Lower leg skin (tissue), 3 donors: ENCODE data around the gene GOLGA3.

Experiments used
- POLR2A ChIP-seq, 2 donors: fragments of 450-650 bp; IDR thresholded peaks; one replicate each; pipeline ENCODE4 v1.6.1; 2016 to 2017; ENCODE audit warnings: antibody characterized with exemption in 2 of 2, mild to moderate bottlenecking in 1 of 2, moderate library complexity in 1 of 2
- TF ChIP-seq, protein P1 (sequence below), 3 donors: fragments of 450-650 bp; IDR thresholded peaks; one replicate each; pipeline ENCODE4 v1.5.1; 2016; ENCODE audit warnings: antibody characterized with exemption in 3 of 3, mild to moderate bottlenecking in 3 of 3, moderate library complexity in 2 of 3

DNA sequence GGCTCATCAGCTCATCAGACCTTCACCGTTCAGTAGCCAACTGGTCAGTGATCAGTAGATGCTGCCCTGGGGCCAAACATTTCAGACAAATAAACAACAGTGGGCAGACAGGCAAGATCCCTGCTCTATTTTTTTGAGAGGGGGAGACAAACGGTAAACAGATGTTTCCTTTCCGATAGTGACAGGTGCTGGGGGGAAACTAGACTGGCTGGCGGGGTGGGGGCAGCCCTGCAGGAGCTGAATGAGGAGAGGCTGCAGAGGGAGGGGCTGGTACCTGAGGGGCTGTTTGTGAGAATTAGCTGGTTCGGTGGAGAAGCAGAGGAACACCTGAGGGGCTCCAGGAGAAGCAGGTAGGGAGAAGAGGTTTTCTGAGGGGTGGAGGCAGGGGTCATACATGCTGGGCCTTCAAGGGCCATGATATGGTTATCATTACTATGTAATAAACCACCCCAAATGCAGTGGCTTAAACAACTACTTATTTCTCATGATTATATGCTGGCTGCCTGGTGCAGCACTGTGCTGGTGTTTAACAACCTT, 8.2 kb upstream of the GOLGA3 start:
- TF ChIP-seq, protein P1, sequence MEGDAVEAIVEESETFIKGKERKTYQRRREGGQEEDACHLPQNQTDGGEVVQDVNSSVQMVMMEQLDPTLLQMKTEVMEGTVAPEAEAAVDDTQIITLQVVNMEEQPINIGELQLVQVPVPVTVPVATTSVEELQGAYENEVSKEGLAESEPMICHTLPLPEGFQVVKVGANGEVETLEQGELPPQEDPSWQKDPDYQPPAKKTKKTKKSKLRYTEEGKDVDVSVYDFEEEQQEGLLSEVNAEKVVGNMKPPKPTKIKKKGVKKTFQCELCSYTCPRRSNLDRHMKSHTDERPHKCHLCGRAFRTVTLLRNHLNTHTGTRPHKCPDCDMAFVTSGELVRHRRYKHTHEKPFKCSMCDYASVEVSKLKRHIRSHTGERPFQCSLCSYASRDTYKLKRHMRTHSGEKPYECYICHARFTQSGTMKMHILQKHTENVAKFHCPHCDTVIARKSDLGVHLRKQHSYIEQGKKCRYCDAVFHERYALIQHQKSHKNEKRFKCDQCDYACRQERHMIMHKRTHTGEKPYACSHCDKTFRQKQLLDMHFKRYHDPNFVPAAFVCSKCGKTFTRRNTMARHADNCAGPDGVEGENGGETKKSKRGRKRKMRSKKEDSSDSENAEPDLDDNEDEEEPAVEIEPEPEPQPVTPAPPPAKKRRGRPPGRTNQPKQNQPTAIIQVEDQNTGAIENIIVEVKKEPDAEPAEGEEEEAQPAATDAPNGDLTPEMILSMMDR (IDR thresholded peaks at IDR 0.05) = no peak
- no peak for TF ChIP-seq POLR2A (IDR thresholded peaks at IDR 0.05)
